ENCODE data around the gene CLEC7A. TPM values are rescaled to one million over a fixed set of nuclear protein-coding genes. Genes with fewer than 3 reads are reported as not detected.

The CLEC7A gene
- total and polyA plus RNA-seq, 9 of the 15 experiments (the other 6 are each of a cell fraction or from before 2014, with no cell fraction given) = 0.16 TPM; not detected in 8

DNA sequence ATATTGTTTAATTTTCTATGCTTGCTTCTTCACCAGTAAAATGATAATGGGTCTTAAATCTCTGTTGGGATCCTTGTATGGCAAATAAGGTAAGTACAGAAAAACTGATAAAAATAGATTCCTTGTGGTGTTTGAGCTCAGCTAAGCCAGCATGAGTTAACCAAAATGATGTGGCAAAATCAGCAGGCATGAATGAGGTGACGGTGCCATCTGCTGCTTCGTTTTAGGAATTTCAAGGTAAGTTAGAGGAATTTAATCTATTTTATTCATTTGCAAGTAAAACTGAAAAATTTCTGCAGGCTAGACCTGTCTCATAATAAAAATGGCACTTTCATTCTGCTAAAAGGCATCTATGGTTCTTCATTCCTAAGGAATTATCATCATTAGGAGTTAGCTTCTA is 10.0 kb upstream of the CLEC7A start:
- ChIA-PET CTCF (ENCODE audit: low intra/inter-chr PET ratio) (interaction anchor here (0.7 to 1.8 kb wide), 3 partner anchors 131 to 506 kb away, joined by 3 to 6 read pairs (median 3); no protein-coding TSS in a partner anchor), POLR2A (no interaction called here)
- DNase-seq (ENCODE audit: extremely low read depth in 1 of 4, low spot score in 3 of 4) (peak in 2 of 4 experiments; percentile 7 to 44), ATAC-seq (no peak), FAIRE-seq (no peak)
- no TSS peak for BruUV-seq (replicated peaks)
- Histone ChIP-seq H3K4me1 (replicated peaks in 1 of 2; ENCODE audit: control insufficient read depth in 2 of 2, insufficient read depth in 2 of 2, low read length in 2 of 2) (no peaks in the 10 kb centered on the region), H3K27ac (ENCODE audit: extremely low read depth, low read depth, low read length) (no peak overlapping the region), H3K36me3 (ENCODE audit: control insufficient read depth, insufficient read depth, low read length) (no peaks in the 10 kb centered on the region), H4K20me1 (replicated peaks; ENCODE audit: control insufficient read depth, insufficient read depth, low read length) (no peaks in the 10 kb centered on the region), H3K27me3 (ENCODE audit: control insufficient read depth in 2 of 2, insufficient read depth in 2 of 2, low read length in 2 of 2) (no peaks in the 10 kb centered on the region; a peak in 1 of 5 replicates), H3K9ac (ENCODE audit: insufficient read depth in 1 of 2, low read depth in 2 of 2, low read length in 2 of 2) (no peak overlapping the region), H3K9me3 (replicated peaks; ENCODE audit: control insufficient read depth, insufficient read depth, low read depth, low read length) (no peaks in the 10 kb centered on the region), H3K4me3 (no peak overlapping the region), H3K9me1 (ENCODE audit: control insufficient read depth, insufficient read depth, low read length) (no peaks in the 10 kb centered on the region), H3K79me2 (ENCODE audit: control insufficient read depth, insufficient read depth, low read length) (no peaks in the 10 kb centered on the region), H3K4me2 (ENCODE audit: insufficient read depth, low read length) (no peak overlapping the region), H2AFZ (ENCODE audit: low read depth, low read length) (no peak overlapping the region)
- intact Hi-C loops (cut with micrococcal nuclease) (loop anchor here (2.0 kb wide), 1 partner anchor 389 kb away; no protein-coding TSS in a partner anchor), in situ Hi-C loops (cut with MboI) (loop anchor here (5.0 to 25.0 kb wide), 2 partner anchors 328 to 393 kb away; no protein-coding TSS in a partner anchor)
- WGBS (ENCODE audit: insufficient coverage, low coverage, missing lambda C conversion rate) = no CpG with 5 or more reads among the region's 2 CpGs
- TF ChIP-seq, protein P1, sequence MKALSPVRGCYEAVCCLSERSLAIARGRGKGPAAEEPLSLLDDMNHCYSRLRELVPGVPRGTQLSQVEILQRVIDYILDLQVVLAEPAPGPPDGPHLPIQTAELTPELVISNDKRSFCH (CRISPR knock-in tag; IDR thresholded peaks at IDR 0.05) = no peak
- TF ChIP-seq, protein P1 (tag; IDR thresholded peaks at IDR 0.05) = no peak
- TF ChIP-seq ZNF316 (IDR thresholded peaks at IDR 0.05) = 0 out of 2 replicates have a peak, but pooled peaks have one; percentile 14
- TF ChIP-seq ZNF232 (CRISPR knock-in tag; IDR thresholded peaks at IDR 0.05) = no peak
- peak; percentile 29; the same call in 1 of the 2 replicates for TF ChIP-seq SMC3 (conservative IDR thresholded peaks at IDR 0.05; ENCODE audit: insufficient read depth, low read depth, low read length)
- TF ChIP-seq MAFF (IDR thresholded peaks at IDR 0.05; ENCODE audit: low read length) = peak; percentile 25; the same call in 1 of the 2 replicates
- TF ChIP-seq RAD21 (CRISPR knock-in tag; conservative IDR thresholded peaks at IDR 0.05 in 1 of 2, IDR thresholded peaks at IDR 0.05 in 1 of 2) = peak; percentile 61 to 67
- peak; percentile 88 for TF ChIP-seq NFE2 (IDR thresholded peaks at IDR 0.05; ENCODE audit: low read depth)
- TF ChIP-seq CTCF (IDR thresholded peaks at IDR 0.05 in 2 of 3, conservative IDR thresholded peaks at IDR 0.05 in 1 of 3; ENCODE audit: insufficient read depth in 2 of 3, low read depth in 1 of 3, low read length in 3 of 3) = peak; percentile 31 to 55 (median 43); a peak in 3 of 6 replicates
- TF ChIP-seq MAFG (tag; conservative IDR thresholded peaks at IDR 0.05) = peak; percentile 59
- TF ChIP-seq, protein P2, sequence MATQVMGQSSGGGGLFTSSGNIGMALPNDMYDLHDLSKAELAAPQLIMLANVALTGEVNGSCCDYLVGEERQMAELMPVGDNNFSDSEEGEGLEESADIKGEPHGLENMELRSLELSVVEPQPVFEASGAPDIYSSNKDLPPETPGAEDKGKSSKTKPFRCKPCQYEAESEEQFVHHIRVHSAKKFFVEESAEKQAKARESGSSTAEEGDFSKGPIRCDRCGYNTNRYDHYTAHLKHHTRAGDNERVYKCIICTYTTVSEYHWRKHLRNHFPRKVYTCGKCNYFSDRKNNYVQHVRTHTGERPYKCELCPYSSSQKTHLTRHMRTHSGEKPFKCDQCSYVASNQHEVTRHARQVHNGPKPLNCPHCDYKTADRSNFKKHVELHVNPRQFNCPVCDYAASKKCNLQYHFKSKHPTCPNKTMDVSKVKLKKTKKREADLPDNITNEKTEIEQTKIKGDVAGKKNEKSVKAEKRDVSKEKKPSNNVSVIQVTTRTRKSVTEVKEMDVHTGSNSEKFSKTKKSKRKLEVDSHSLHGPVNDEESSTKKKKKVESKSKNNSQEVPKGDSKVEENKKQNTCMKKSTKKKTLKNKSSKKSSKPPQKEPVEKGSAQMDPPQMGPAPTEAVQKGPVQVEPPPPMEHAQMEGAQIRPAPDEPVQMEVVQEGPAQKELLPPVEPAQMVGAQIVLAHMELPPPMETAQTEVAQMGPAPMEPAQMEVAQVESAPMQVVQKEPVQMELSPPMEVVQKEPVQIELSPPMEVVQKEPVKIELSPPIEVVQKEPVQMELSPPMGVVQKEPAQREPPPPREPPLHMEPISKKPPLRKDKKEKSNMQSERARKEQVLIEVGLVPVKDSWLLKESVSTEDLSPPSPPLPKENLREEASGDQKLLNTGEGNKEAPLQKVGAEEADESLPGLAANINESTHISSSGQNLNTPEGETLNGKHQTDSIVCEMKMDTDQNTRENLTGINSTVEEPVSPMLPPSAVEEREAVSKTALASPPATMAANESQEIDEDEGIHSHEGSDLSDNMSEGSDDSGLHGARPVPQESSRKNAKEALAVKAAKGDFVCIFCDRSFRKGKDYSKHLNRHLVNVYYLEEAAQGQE (IDR thresholded peaks at IDR 0.05; ENCODE audit: borderline replicate concordance) = peak; percentile 63; the same call in 1 of the 2 replicates
- TF ChIP-seq, protein P2 (CRISPR knock-in tag; IDR thresholded peaks at IDR 0.05; ENCODE audit: low read depth) = no peak
- TF ChIP-seq FOXK1 (CRISPR knock-in tag; IDR thresholded peaks at IDR 0.05; ENCODE audit: borderline replicate concordance) = no peak

Measured in K562 (cell line).